ENCODE results near the gene MAPK8IP3. TPM values are rescaled to one million over a fixed set of nuclear protein-coding genes. Genes with fewer than 3 reads are reported as not detected.

MAPK8IP3 gene
- total RNA-seq, 4 donors from 2014 or later = 56.0 to 206 (median 82.1) TPM

- TF ChIP-seq POLR2AphosphoS5 (IDR thresholded peaks at IDR 0.05) (no peak), CTCF (IDR thresholded peaks at IDR 0.05) (no peak), EP300 (IDR thresholded peaks at IDR 0.05) (no peak), POLR2A (IDR thresholded peaks at IDR 0.05) (no peak)
- Histone ChIP-seq H3K9me3 (no peaks in the 10 kb centered on the region), H3K27me3 (no peaks in the 10 kb centered on the region), H3K4me3 (no peak overlapping the region), H3K27ac (no peak overlapping the region), H3K36me3 (peaks cover 87% of the 10 kb centered on the region), H3K4me1 (no peaks in the 10 kb centered on the region)
- WGBS = 88% methylated on average over 24 of the region's 31 CpGs
- DNase-seq (ENCODE audit: low spot score in 2 of 2) = no peak
Measured at GRCh38 chr16:1746693-1747195, 40.7 kb downstream of the MAPK8IP3 start.

GRCh38 chr16:1747934-1748333 lies 41.9 kb downstream of the MAPK8IP3 start:
- TF ChIP-seq POLR2A (IDR thresholded peaks at IDR 0.05) = no peak
- TF ChIP-seq POLR2AphosphoS5 (IDR thresholded peaks at IDR 0.05) = no peak
- TF ChIP-seq EP300 (IDR thresholded peaks at IDR 0.05) = no peak
- TF ChIP-seq CTCF (IDR thresholded peaks at IDR 0.05) = no peak
- WGBS = 82% methylated on average over 8 of the region's 11 CpGs
- DNase-seq (ENCODE audit: low spot score in 2 of 2) = no peak
- no peaks in the 10 kb centered on the region for H3K9me3 ChIP-seq
- H3K4me3 ChIP-seq = no peak overlapping the region
- H3K36me3 ChIP-seq = peaks cover 93% of the 10 kb centered on the region
- no peaks in the 10 kb centered on the region for H3K27me3 ChIP-seq
- H3K27ac ChIP-seq = no peak overlapping the region
- no peaks in the 10 kb centered on the region for H3K4me1 ChIP-seq

GRCh38 chr16:1749152-1750117 lies 43.4 kb downstream of the MAPK8IP3 start:
- TF ChIP-seq POLR2A (IDR thresholded peaks at IDR 0.05) (no peak), EP300 (IDR thresholded peaks at IDR 0.05) (no peak), POLR2AphosphoS5 (IDR thresholded peaks at IDR 0.05) (no peak), CTCF (IDR thresholded peaks at IDR 0.05) (no peak)
- H3K36me3 ChIP-seq = peaks cover 85% of the 10 kb centered on the region
- 91% methylated on average over 23 of the region's 29 CpGs for WGBS
- DNase-seq (ENCODE audit: low spot score in 2 of 2) = no peak
- no peaks in the 10 kb centered on the region for H3K27me3 ChIP-seq
- no peaks in the 10 kb centered on the region for H3K9me3 ChIP-seq
- no peak overlapping the region for H3K4me3 ChIP-seq
- H3K27ac ChIP-seq = no peak overlapping the region
- H3K4me1 ChIP-seq = peaks cover 3% of the 10 kb centered on the region

GRCh38 chr16:1751946-1752345 lies 46.0 kb downstream of the MAPK8IP3 start:
- no peak overlapping the region for H3K27ac ChIP-seq
- 94% methylated on average over 16 of the region's 16 CpGs for WGBS
- no peaks in the 10 kb centered on the region for H3K9me3 ChIP-seq
- no peaks in the 10 kb centered on the region for H3K27me3 ChIP-seq
- DNase-seq (ENCODE audit: low spot score in 2 of 2) = no peak
- no peak for TF ChIP-seq EP300 (IDR thresholded peaks at IDR 0.05)
- H3K4me3 ChIP-seq = no peak overlapping the region
- peaks cover 11% of the 10 kb centered on the region for H3K4me1 ChIP-seq
- H3K36me3 ChIP-seq = peaks cover 65% of the 10 kb centered on the region

GRCh38 chr16:1752853-1753252 lies 46.9 kb downstream of the MAPK8IP3 start:
- TF ChIP-seq EP300 (IDR thresholded peaks at IDR 0.05) = no peak
- no peak for TF ChIP-seq CTCF (IDR thresholded peaks at IDR 0.05)
- TF ChIP-seq POLR2A (IDR thresholded peaks at IDR 0.05) = no peak
- no peak for TF ChIP-seq POLR2AphosphoS5 (IDR thresholded peaks at IDR 0.05)
- Histone ChIP-seq H3K9me3 (no peaks in the 10 kb centered on the region), H3K36me3 (peaks cover 61% of the 10 kb centered on the region), H3K4me1 (peaks cover 11% of the 10 kb centered on the region), H3K4me3 (no peak overlapping the region), H3K27me3 (no peaks in the 10 kb centered on the region), H3K27ac (no peak overlapping the region)
- no peak for DNase-seq (ENCODE audit: low spot score in 2 of 2)
- WGBS = 95% methylated on average over 14 of the region's 14 CpGs

Measured in suprapubic skin (tissue), 4 donors.